Liver (tissue), 3 donors: ENCODE data around the gene ADAM10.
"Not testable (repeated sequence)": the region's sequence is repeated elsewhere in the genome, so short reads cannot be mapped to it uniquely, and the experiment has no call there.

Source experiments
- EGR1 ChIP-seq, 2 donors: IDR thresholded peaks; 2 replicates each; pipeline ENCODE4 v1.6.1; 2016 to 2018; ENCODE audit warnings: antibody characterized with exemption in 2 of 2, low read depth in 2 of 2
- GABPA ChIP-seq, 2 donors: IDR thresholded peaks in 1 of 2; conservative IDR thresholded peaks in 1 of 2; 2 replicates each; pipeline ENCODE4 v1.6.1; 2016; ENCODE audit warnings: antibody characterized with exemption in 2 of 2, mild to moderate bottlenecking in 1 of 2, moderate library complexity in 1 of 2
- SP1 ChIP-seq: IDR thresholded peaks from 2 replicates; pipeline ENCODE4 v1.6.1; 2018; ENCODE audit warnings: antibody characterized with exemption, mild to moderate bottlenecking
- YY1 ChIP-seq: IDR thresholded peaks from 2 replicates; pipeline ENCODE4 v1.6.1; 2016; ENCODE audit warnings: antibody characterized with exemption, mild to moderate bottlenecking
- TF ChIP-seq, protein P1 (sequence below): IDR thresholded peaks from 2 replicates; pipeline ENCODE4 v1.6.1; 2016; ENCODE audit warnings: antibody characterized with exemption
- TF ChIP-seq, protein P2 (sequence below): fragments of 150-350 bp; IDR thresholded peaks from 2 replicates; pipeline ENCODE4 v1.5.1; 2017; ENCODE audit warnings: improper control_type of control experiment, low read depth, low read length; ENCODE audit not compliant: missing input control
- donor health status: healthy.
- donor health status: healthy.

DNA sequence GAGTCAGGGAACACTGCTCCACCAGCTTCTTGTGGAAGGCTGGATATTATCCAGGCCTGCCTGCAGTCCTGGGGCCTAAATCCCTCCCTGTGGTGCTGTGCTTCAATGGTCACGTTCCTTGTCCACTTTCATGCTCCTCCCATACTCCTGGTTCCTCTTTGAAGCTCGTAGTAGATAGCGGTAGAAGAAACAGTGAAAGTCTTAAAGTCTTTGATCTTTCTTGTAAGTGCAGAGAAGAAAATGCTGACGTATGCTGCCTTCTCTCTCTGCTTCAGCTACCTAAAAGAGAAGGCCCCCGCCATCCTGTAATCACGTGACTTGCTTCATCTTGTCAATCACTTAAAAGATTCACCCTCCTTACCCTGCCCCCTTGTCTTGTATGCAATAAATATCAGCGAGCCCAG is 19.1 kb upstream of the ADAM10 start:
- not testable (repeated sequence) for TF ChIP-seq GABPA (IDR thresholded peaks at IDR 0.05 in 1 of 2, conservative IDR thresholded peaks at IDR 0.05 in 1 of 2); SP1; EGR1 (IDR thresholded peaks at IDR 0.05; ENCODE audit: low read depth in 2 of 2); YY1
- TF ChIP-seq, protein P1, sequence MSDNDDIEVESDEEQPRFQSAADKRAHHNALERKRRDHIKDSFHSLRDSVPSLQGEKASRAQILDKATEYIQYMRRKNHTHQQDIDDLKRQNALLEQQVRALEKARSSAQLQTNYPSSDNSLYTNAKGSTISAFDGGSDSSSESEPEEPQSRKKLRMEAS = not testable (repeated sequence)
- TF ChIP-seq, protein P2, sequence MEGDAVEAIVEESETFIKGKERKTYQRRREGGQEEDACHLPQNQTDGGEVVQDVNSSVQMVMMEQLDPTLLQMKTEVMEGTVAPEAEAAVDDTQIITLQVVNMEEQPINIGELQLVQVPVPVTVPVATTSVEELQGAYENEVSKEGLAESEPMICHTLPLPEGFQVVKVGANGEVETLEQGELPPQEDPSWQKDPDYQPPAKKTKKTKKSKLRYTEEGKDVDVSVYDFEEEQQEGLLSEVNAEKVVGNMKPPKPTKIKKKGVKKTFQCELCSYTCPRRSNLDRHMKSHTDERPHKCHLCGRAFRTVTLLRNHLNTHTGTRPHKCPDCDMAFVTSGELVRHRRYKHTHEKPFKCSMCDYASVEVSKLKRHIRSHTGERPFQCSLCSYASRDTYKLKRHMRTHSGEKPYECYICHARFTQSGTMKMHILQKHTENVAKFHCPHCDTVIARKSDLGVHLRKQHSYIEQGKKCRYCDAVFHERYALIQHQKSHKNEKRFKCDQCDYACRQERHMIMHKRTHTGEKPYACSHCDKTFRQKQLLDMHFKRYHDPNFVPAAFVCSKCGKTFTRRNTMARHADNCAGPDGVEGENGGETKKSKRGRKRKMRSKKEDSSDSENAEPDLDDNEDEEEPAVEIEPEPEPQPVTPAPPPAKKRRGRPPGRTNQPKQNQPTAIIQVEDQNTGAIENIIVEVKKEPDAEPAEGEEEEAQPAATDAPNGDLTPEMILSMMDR = not testable (repeated sequence)
